GM21390 (cell line): ENCODE measurements around the gene PDZRN4.

Experiments
- ATAC-seq: cut with Tn5 transposase; IDR thresholded peaks from one replicate; pipeline ENCODE4 v1.9.1; 2021; ENCODE audit not compliant: unreplicated experiment

Gene PDZRN4

DNA sequence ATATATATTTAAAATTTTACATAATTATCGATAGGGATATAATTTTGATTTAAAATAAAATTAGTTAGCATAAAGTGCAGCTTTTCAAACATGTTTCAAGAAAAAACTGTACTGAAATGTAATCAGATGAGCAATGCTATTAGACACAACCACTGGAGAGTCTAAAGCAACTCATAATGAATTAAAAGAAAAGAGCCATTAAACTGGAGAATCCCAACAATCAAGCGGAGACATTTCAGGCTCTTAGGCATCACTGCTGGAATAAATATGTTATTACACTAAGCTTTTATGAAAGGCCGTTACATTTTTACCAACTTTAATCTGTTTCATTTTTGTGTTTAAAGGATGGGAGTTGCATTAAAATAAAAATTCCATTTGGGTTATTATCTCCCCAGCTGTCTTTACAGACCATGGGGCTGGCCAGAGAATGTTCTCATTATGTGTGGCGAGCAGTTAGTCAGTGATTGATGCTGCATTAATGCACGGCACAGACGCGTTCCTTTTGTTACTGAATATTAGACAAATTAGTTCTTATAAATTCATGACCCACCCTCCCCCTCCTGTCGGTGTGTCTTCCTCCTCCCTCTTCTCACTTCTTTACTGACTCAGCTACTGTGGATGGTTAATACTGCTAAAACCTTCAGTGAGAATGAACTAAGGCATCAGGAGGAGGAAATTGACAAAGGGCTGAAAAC is 156.8 kb downstream of the PDZRN4 start:
- no peak for ATAC-seq

DNA sequence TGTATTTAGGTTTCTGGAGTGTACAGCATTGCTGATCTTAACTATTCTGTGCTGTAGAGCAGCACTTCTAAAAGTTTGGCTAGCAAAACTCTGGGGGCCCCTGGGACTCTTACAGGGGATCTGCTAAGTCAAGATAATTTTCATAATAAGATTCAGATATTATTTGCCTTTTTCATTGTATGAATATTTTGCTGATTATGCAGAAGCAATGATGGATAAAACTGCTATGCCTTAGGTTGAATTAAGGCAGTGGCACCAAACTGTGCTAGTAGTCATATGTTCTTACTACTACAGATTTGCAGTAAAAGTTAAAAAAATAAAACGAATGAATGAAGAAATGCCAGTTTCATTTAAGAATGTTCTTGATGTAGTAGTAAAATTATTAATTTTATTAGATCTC is 160.1 kb downstream of the PDZRN4 start:
- ATAC-seq = no peak

DNA sequence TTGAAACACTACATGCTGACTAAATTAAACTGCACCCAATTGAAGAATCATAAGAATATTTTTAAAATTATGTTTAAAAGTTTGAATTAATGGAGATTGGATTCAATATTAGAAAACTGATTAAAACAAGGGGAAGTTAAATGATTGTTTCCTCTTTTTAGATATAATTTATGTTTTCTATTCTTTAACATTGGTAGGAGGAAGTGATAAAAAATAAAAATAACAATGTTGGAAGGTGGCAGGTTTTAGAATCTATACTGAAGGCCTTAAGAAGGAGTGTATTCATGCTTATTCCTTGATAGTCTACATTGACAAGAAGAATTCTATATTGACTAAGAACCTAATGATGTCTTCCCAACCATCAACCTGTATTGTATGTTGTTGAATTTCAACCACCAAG is 168.1 kb downstream of the PDZRN4 start:
- no peak for ATAC-seq

DNA sequence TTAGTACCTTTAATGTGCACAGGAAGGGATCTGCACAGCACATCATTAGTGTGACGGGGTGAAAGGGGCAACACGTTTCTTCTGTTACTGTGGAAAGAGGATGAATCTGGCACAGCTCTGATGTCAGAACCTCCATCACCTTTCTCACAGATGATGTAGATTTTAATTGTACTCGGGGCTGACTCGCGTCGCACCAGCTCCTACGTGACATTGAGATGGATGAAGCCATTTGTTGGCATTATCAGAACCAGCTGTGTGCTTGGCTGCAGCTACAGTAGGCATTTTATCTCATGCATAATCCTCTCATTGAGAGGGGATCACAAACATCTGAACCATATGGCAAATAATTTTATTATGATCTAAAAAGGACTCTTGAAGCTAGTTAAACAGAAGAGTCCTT is 173.6 kb downstream of the PDZRN4 start:
- ATAC-seq = no peak

DNA sequence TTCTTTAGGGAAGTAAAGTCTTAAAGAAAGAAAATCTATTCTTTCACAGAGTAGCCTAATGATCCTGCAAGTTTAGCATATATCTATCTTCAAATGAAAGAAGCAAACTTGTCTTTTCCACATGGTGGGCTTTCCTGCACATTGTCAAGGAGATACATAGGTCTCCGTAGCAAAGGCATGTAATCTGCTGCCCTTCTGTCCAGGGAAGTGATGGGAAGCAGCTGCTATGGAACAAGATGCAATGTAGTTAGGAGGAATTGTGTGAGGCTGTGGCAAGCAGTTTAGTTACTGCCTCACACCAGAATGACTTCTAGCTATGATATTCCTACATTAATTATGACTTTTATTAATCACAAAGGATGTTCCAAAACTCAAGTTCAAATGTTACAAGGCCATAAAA is 174.4 kb downstream of the PDZRN4 start:
- no peak for ATAC-seq

DNA sequence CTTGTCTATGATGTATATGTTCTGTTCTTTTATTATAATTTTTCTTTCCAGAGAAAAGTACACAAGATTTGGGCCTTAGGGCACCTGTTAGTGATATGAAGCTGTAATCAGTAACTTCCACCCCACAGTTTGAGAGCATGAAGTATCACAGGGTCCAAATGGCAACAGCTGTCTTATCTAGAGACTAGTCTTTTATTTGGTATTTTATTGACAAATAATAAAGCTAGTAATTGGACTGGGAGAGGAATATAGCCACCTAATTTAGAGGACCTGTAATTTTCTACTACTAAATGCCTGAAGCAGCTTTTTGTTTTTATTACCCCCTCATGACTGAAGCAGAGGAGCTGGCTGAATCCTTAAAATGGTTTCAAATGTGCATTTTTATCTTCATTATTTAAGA is 174.8 kb downstream of the PDZRN4 start:
- no peak for ATAC-seq

DNA sequence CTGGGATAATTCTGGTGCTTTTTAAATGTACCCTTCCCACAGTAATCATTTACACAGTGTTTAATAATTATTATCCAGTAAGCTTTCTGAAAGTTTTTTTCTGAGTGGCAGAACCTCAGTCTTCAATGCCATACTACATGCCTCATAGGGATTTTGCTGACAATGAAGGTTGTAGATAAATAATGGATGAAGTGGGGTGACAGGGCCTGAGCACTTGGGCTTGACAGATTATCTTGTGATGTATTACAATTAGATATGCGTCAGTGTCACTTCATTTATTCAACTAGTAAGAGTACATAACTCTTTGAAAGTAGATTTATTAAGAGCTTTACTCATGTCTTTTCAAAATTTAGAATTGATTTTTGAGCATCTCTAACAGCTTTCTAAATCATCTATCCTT is 176.1 kb downstream of the PDZRN4 start:
- no peak for ATAC-seq

DNA sequence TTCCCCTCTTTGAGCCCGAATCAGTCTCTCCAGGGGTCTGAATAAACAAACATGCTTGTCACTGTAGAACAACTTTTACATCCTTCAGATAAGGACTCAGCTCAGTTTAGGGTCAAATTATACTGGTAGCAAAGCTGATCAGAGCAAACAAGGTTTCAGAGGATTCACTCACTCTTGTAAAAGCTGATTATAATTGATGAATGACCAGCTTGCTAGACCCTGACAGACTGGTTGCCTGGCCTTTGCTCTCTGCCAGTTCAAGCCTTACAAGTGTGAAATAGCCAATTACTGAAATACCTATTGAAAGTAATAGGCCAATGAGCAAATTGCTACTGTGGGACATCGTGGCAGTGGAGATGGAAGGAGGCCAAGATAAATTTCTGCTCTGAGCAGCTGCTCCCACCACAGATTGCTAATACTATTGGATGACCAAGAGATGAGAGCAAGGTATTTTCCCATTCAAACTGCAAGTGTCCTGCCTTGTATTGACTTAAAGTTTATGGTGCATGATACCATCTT is 177.6 kb downstream of the PDZRN4 start:
- no peak for ATAC-seq

DNA sequence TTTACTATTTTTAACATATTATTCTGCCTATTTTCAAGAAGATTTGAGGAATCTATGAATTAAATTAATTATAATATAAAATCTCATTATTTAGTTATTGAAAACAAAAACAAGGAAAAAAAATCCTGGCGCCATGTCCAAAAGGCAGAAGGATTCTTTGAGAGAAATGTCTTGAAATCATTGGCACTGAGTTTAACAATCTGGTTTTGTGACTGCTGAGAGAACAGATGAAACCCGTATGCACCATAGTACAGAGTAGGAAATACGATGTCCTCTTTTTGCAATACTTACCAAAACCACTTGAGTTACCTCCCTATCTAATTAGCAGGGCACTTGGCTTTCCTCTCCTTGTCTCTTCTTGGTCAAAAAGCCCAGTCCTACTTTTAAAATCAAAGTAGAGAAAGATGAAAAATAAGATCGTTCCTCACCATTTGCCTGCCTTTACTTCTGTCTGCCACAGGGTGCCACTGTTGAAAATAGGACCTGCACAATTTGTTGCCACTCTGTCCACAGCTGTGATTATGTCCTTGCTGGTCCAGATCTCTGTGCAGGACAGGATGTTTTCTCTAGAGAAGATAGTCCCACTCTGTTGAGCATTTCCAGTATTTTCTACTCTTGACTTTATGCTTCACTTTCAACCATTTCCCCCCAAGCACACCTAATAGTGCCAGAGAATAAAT is 179.7 kb downstream of the PDZRN4 start:
- ATAC-seq = no peak

DNA sequence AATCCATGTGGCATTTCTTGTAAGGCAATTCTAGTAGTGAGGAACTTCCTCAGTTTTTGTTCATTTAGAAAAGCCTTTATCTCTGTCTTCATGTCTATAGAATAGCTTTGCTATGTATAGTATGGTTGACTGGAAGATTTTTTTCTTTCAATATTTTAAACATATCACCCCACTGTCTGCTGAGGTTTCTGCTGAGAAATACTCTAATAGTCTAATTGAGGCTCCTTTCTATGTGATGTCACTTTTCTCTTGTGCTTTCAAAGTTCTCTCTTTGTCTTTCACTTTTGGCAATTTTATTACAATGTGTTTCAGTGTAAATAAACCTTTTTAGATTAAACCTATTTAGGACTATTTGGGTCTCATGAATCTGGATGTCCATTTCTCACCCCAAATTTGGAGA is 192.8 kb downstream of the PDZRN4 start:
- no peak for ATAC-seq

DNA sequence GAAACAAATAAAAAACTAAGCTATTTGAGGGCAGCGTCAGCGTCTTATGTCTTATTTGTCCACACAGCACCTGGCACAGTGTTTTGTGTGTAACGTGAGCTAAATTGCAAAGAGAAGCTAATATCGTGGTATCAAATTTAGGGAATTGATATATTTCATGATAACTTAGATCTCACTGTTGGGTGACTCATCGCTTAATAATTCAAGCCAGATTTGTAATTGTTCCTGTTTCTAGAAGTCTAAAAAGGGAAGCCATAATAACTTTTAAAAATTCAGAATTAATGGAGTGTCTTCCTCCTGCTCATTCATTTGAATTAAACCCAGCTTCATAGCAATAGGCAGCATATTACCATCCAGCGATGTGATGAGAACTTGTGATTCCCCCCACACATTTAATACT is 214.7 kb downstream of the PDZRN4 start:
- ATAC-seq = no peak

DNA sequence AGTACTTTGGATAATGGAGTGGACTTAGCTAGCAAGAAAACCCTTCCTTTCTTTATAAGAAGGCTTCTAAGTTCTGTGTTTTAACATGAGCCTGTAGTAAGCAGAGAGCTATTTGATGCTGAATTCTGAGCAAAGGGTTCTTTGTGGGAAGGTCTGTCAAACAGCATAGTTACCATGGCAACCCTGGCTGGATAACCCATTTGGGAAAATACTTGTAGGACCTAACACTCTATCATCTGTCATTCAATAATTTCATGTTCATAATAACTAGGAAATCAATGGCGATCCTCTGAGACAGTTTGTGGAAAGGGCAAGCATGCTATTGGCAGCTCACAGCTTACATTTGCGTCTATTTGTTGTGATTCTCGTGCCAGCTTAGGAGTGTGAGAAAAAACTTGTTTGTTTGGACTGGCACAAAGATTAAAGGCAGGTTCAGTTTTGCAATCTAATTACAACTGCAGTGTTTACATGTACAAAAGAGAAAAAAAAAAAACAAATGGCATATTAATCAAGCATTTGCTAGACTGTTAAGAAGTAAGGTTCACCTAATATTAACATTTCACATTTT is 219.2 kb downstream of the PDZRN4 start:
- ATAC-seq = no peak

DNA sequence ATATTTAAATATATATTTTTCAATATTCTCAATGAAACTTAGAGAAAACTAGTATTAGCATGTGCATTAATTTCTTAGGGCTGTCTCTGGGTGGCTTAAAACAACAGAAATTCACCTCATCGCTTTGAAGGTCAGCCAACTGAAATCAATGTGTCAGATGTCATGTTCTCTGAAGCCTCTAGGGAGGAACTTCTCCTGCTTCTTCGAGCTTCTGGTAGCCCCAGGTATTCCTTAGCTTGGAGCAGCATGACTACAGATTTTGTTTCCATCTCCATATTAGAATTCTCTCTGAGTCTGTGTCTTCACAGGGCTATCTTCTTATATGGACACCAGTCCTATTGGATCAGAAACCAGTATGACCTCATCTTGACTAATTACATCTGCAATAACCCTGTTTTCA is 221.5 kb downstream of the PDZRN4 start:
- ATAC-seq = no peak

DNA sequence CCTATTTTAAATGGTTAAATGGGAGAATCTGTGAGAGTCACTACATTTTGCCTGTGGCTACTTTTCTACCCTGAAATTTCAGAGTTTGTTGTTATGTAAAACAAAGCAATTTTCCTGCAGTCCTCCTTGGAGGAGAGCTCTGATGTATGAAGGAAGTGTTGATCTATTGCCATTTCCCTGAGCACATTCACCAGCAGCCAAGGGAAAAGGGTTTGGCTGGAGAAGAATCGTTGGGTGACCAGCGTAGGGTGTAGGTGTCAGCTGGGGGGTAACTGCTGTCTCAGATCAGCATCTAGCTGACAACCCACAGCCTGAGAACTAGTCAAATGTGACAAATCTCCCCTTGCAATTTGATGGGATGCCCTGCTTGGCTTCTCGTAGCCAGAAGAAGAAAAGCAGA is 230.5 kb downstream of the PDZRN4 start:
- no peak for ATAC-seq

DNA sequence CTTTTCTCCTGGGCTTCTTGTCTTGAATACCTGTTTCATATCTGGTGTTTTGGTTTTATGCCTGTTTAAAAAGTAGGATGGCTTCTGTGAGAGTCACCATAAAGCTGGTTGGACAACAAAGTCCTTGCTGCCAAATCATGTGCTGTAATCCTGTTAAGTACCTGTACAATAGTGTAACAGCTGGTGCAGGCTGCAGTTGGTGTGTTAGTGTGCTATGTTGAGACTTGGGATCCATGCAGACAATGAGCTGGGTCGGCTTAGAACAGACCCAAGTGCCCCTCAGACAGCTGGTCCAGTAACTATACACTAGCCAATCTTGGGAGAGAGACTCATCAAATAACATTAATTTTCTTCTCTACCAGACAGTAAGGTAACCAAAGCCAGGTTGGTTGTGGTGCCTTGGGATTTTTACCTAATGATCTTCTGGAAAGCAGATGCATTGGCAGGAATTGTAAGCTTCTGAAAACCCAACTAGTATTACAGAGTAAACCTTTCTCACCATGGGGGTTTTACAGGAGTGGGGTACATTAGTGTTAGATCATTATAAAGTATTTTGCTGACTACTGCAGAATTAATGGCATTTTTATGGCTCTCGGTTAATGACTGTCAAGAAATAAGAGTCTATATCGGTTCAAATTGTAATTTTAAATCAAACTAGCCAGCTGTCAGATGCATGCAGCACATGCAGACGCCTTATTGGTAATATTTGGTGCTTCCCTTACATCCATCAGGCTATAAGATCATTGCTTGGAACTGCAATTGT is 231.2 kb downstream of the PDZRN4 start:
- no peak for ATAC-seq

DNA sequence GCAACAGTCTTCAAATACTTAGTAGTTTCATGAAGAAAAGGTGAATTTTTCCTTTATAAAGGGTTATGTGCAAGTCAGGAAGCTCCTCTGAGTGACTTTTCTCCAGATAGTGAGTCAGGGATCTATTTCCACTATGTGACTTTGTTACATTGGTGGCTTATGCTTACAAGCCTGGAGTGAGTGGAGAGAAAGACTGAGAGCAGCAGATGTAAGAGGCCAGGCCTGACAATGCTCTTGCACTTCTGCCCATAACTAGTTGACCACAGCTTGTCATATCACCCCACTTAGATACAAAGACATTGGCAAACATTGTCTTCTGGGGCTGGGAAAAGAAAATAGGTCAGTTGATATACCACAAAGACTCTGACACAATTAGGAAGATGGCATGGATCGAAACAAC is 236.5 kb downstream of the PDZRN4 start:
- no peak for ATAC-seq

DNA sequence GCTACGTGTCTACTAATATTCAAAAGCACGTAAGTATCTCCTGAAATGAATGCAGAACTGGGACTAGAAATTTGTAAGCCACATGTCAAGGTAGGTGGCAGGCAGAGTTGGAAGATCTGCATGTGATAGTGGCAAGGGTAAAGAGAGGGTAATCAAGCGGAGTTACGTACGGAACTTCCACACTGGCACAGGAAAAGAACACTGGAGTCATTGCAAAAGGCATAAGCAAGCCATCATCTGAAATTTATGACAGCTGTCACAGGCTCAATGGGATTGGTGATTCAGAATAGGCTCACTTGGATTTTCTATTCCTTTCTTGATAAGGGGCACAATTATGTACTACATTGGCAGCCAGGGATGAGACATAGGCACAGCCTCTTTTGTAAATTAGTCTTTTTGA is 245.3 kb downstream of the PDZRN4 start:
- no peak for ATAC-seq

DNA sequence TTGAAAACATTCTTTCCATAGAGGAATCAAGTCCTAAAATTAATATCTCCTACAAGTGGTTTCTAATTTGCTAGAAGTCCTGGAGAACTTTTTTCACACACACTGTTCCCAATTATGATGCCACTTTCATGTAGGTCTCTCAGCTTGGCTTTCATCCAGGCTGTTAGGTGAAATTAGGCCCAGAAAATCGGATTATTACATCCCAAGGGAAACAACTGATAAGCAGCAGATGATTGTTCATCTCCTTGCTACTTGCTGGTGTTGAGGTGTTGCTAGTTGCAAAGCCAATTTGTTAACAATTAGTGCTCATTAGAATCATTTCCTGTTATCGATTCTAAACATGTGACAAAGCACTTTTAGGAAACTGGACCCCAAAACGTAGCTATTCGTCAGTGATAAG is 248.0 kb downstream of the PDZRN4 start:
- no peak for ATAC-seq

DNA sequence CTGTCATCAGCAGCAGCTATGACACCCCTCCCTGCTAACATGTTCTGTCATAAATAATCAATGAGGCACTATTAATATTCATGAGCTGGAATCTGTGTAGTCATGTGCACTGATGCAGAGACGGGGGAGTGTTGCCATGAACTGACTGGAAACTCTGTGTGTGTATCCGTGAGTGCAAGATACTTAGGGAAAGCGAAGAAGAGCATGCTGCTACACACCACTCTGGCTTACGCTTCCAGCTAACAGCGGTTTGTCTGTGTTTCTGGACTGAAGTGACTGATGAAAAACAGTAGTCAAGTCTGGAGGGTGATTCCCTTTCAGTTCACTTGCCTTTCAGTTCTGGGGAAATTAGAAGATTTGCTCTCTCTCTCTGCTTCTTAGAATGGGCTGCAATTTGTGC is 249.4 kb downstream of the PDZRN4 start:
- no peak for ATAC-seq

DNA sequence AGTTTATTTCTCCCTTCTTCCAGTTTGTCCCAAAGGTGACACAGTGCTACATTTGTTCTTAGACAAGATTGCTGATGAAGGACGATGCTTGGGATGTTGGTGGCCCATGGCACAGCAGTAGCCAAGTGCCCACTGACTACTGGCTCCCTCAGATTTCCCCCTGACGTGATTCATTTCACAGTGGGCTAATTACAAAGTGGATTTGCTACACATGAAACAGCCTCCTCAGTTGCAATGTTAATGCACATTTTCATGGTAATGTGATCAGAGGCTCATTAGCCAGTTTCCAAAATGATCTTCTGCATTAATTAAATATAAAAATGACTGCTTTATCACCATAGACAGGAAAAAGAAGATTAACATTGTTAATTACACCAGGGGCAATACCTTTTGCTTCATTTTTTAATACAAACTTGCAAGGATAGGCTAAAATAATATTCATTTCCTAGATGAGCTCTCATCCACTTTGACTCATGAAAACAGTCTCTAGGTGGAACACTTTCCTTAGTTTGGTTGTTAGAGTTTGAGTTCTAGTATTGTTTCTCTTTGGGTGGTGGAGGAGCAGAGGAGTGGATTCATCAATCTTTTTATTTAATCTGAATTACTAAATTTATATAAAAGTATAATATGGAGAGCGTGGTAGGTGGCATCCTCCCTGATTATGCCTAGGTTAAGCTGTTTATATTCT is 250.9 kb downstream of the PDZRN4 start:
- no peak for ATAC-seq

DNA sequence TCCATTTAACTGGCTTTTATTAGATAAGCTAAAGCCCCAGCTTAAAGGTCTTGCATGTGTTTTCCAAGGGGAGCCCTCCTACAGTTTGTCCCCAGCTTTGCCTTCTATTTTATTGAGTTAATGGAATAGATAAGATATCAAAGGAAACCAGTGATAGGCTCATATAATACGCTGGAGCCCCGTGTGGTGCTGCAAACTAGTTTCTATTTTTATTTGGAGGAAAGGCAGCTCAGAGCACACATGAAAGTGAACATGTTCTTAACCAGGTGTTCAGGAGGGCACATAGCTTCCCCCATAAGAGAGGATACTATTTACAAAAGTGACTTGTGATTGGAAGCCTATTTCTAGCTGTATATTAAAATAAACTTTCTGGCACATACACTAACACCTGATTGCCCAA is 251.7 kb downstream of the PDZRN4 start:
- ATAC-seq = no peak
